Hematopoietic multipotent progenitor cell treated with erythropoietin and hydrocortisone succinate and interleukin-3 and kit ligand, for 15 days (in vitro differentiated cells): ENCODE data around the gene IGF2BP3.

Experiments used
- DNase-seq: peaks from one replicate; pipeline ENCODE4 v3.0.0-alpha.2; 2015; ENCODE audit warnings: low spot score

The IGF2BP3 gene

GRCh38 chr7:23264916-23265458 is 205.3 kb downstream of the IGF2BP3 start:
- DNase-seq, result no peak

GRCh38 chr7:23261843-23262452 is 208.3 kb downstream of the IGF2BP3 start:
- peak; percentile 71 for DNase-seq

GRCh38 chr7:23260371-23260770 is 209.9 kb downstream of the IGF2BP3 start:
- no peak for DNase-seq
